HG02623 (cell line): ENCODE measurements around the gene IFIT1.
"Not testable (repeated sequence)": the region's sequence is repeated elsewhere in the genome, so short reads cannot be mapped to it uniquely, and the experiment has no call there.

Experiments
- ATAC-seq: cut with Tn5 transposase; IDR thresholded peaks from one replicate; pipeline ENCODE4 v1.9.1; 2021; ENCODE audit warnings: moderate library complexity; ENCODE audit not compliant: unreplicated experiment

Gene IFIT1

GRCh38 chr10:89398003-89398749 is 5.8 kb downstream of the IFIT1 start:
- ATAC-seq = no peak

- no peak for ATAC-seq
These were observed 7.5 kb downstream of the IFIT1 start for GRCh38 chr10:89399956-89400355.

DNA sequence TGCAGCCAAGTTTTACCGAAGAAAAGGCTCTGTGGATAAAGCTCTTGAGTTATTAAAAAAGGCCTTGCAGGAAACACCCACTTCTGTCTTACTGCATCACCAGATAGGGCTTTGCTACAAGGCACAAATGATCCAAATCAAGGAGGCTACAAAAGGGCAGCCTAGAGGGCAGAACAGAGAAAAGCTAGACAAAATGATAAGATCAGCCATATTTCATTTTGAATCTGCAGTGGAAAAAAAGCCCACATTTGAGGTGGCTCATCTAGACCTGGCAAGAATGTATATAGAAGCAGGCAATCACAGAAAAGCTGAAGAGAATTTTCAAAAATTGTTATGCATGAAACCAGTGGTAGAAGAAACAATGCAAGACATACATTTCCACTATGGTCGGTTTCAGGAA is 10.6 kb downstream of the IFIT1 start:
- no peak for ATAC-seq

- ATAC-seq = no peak
These were observed 12.0 kb downstream of the IFIT1 start for GRCh38 chr10:89404104-89405047.

GRCh38 chr10:89406178-89406577 is 13.8 kb downstream of the IFIT1 start:
- not testable (repeated sequence) for ATAC-seq

- ATAC-seq = not testable (repeated sequence)
These were observed 15.4 kb downstream of the IFIT1 start for GRCh38 chr10:89407792-89408191.

- not testable (repeated sequence) for ATAC-seq
These were observed 16.9 kb downstream of the IFIT1 start for GRCh38 chr10:89409282-89409681.

DNA sequence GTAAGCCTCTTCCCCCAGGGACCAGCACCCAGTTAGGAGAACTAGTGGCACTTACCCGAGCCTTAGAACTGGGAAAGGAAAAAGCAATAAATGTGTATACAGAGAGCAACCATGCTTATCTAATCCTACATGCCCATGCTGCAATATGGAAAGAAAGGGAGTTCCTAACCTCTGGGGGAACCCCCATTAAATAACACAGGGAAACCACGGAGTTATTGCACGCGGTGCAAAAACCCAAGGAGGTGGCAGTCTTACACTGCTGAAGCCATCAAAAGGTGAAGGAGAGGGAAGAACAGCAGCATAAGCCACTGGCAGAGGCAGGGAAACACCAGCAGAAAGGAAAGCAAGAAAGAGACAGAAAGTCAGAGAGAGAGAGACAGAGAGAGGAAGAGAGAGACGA is 18.1 kb downstream of the IFIT1 start:
- ATAC-seq = not testable (repeated sequence)

DNA sequence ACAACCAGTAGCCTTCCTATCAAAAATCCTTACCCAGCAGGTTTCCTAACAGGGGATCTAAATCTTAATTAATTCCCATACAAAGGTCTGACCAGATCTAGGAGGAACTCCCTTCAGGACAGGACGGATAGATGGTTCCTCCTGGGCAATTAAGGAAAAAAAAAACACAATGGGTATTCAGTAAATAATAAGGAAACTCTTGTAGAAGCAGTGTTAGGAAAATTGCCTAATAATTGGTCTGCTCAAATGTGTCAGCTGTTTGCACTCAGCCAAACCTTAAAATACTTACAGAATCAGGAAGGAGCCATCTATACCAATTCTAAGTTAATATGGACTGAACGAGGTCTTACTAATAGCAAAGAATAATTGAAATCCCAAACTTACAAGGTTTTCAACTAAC is 18.7 kb downstream of the IFIT1 start:
- not testable (repeated sequence) for ATAC-seq

GRCh38 chr10:89412276-89412675 is 19.9 kb downstream of the IFIT1 start:
- not testable (repeated sequence) for ATAC-seq

DNA sequence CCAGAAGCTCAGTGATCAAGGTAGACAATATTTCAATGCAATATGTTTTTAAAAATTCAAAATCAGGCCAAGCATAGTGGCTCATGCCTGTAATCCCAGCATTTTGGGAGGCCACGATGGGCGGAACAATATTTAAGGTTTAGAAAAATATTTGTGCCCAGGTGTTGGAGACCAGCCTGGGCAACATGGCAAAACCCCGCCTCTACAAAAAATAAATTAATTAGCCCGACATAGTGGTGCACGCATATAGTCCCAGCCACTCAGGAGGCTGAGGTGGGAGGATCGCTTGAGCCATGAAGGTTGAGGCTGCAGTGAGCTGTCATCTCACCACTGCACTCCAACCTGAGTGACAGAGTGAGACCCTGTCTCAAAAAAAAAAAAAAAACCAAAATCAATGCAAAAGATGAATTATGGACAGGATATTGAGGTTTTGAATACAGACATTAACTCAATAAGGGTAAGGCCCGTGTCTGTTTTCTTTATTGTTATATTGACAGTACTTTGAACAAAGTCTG is 21.0 kb downstream of the IFIT1 start:
- no peak for ATAC-seq

DNA sequence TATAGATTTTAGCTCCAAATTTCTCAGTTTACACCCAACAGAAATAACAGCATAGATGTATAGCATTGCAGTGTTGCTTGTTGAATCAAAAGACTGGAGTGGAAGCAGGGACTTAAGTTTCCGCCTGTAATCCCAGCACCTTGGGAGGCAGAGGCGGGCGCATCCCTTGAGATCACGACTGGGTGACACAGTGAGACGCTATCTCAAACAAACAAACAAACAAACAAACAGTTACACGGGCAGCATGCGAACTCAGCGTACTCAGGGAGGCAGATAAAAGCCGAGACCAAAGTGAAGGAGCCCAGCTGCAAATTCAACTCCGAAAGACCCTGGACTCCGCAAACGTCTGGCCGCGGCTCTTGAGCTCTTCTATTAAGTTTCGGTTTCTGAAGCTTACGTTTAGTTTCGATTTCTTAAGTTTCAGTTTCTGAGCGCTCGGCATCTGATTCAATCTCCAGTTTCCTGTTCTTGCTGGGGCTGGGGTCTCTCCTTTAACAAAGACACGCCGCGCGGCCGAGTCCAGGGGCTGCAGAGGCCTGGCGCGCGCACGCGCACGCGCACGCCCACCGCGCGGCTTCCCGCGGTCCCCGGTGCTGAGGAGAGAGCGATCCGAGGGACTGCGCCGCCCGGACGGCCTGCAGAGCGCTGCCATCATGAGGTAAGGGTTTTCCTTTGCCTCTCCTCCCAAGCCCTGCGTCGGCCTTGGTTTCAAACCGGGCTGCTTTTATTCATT is 21.9 kb downstream of the IFIT1 start, which contains the start of gene IFIT5:
IFIT5 (plus strand) TSS at position 423 of the 733 bp plus-strand sequence; CDS start at position 654, 231 bp downstream.
- peak; percentile 74 for ATAC-seq

DNA sequence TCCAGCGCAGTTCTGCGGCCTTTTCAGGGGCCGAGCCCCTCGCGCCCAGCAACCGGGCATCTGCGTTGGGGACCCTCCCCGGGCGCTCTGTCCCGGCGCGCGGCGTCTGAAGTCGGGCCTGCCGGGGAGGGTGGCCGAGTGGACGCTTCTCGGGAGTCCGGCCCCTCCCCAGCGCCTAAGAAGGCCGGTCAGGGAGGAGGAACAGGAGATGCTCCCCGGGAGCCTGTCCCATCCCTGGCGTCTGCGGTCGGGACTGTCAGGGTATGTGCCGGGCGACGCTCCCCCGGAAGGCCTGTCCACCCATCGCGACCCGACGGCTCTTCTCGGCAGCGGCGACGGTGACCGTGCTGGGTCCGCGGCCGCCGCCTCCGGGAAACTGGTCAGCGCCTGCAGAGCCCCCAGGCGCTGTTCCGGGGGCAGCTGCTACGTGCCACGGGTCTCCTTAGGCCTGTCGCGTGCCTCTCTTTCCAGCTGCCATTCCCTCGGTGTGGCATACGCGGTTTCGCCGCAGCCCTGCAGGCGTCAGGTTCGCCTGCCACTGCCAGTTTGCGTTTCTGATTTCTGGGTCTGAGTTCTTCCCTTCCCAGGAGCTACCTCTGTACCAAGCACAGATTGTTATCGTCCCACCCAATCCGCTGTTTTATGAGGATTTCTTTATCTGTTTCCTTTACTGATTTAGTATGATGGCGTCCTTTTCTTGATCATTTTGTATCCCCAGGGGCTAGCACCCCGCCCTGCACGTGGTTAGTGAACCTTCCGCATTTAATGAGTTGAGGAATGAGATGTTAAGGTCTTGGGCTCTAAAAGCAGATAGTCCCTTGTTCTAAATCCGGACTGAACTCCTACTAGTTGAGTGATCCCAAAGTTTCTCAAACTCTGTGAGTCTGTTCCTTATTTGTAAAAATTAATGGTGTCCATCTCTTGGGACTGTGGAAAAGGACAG is 22.7 kb downstream of the IFIT1 start:
- peak; percentile 31 for ATAC-seq

- no peak for ATAC-seq
These were observed 24.0 kb downstream of the IFIT1 start for GRCh38 chr10:89416465-89416864.

GRCh38 chr10:89419548-89419947 is 27.1 kb downstream of the IFIT1 start:
- ATAC-seq = no peak

DNA sequence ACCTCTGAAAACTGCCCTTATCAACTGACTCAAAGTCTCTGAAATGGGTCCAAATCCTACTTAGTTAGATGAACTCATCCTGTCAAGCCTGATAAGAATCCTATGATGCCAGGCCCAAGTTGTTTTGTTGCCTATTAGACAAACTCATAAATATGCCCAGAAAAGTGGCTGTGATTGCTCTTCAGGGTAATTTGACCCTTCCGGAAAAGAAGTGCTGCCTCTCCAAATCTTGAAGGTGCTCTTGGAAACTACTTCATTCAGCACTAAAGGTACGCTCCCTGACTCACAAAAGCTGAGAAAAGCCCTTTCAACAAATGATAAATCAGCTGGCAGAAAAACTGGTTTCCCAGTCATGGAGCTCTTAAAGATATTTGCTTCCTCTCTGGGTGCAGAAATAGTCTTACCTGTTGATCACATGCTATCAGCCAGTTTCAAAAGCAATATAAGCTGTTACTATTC is 28.6 kb downstream of the IFIT1 start:
- no peak for ATAC-seq

DNA sequence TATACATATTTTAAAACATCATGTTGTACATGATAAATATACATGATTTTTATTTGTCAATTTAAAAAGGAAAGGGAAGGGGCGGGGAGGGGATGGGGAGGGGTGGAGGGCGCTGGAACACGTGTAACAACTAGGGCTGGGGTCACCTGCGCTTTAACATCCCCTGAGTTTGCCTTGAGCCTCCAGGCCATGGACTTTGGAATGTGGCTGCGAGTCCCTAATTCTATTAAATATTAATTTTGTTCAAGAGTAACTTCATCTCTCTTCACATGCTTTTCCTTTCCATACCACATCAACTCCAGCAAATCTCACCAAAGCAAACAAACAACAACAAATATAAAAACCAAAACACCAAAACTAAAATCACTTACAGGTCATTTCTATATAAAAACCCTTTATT is 32.6 kb downstream of the IFIT1 start:
- ATAC-seq = no peak

GRCh38 chr10:89426230-89426868 is 33.9 kb downstream of the IFIT1 start:
- no peak for ATAC-seq

DNA sequence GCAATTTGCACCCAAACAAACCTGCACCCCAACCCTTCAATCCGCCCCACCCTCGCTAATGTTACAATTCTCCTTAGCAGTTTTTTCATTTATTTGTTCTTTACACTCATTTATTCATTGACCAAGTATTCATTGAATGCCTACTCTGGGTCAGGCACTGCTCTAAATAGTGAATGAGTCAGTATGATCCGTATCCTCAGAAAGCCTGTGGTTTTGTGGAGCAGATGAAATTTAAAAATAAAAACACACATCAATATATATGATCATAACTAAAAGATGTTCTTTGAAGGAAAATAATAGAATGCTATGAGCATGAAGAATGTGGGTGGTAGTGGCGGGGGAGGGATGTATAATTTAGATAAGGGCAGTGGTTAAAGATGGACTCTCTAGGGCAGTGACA is 35.2 kb downstream of the IFIT1 start:
- no peak for ATAC-seq
